ENCODE measurements around the gene ING1.

Gene ING1

DNA sequence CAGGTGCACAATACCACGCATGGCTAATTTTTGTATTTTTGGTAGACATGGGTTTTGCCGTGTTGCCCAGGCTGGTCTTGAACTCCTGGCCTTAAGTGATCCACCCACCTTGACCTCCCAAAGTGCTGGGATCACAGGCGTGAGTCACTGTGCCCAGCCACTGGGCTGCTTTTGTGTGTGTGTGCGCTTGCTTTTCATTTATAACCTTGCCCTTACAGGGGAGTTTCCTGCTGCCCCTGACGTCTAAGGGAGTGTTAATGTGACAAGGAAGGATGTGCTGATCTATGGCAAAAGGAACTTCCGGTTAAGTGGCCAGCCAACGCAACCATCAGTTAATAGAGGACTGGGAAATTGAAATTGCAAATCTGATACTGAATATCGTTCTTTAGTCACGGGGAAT lies 57.7 kb downstream of the ING1 start:
- no peak for DNase-seq (ENCODE audit: low read depth in 2 of 2)

DNA sequence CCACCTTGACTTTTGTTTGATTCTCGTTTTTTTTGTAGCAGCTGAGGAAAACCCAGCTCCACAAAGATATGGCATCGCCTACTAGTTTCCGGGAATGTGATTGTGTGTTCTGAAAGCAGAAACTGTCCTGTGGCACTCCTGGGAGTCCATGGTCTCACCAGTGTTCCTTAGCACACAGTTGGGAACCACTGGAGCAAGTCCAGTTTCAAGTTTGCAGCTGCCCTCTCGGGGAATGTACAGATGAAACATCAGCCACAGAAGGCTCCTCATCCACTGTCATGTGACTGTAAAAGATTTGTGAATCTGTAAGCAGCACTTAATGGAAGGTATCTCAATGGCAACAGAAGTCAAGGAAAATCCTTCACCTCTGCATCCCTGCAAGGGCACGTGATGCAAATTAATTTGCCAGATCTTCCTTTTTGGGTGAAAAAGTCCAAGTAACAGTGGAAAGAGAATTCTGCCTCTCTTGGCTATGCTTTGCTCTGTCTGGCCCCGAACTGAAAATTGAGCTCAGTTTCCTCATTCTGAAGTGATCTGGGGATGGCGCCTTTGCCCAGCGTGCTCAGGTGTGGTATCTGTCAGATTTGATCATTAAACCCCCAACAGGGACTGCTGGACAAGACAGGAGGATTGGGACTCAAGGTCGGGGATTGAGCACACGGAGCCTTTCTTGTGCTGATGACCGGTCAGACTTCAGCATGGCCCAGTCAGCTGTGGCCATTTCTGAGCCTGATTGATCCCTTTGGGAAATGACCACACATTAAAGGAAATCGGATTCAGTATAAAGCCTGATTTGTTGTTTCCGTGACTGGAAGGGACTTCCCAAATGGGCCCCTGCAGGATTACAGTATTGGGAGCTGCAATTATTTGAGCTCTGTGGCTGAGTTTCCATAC lies 58.8 kb downstream of the ING1 start:
- no peak for DNase-seq (ENCODE audit: low read depth in 2 of 2)

Measured in fibroblast of skin of left biceps (primary cell).